Measurements from ENCODE around the gene PAK1. TPM values are rescaled to one million over a fixed set of nuclear protein-coding genes. Genes with fewer than 3 reads are reported as not detected.

The PAK1 gene
- total RNA-seq, 1 donor from 2014 or later = 41.0 TPM

DNA sequence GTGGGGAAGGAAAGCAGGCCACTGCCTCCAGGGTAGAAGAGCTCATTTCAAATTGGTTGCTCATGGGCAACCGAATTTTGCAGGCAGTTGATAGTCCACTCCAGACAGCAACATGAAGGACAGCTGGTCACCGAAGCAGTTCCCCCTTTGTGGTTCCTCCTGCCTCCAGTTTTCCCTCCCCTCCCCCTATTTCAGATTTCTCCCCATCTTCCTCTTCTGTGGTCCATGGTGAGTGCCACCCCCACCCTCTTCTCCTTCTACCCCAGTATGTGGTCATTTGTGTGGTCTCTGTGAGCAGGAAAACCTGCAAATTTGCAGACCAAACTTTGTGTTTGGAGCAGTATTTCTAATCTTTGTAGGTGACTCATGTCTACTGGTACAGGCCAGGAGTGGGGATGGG, 38.2 kb upstream of the PAK1 start:
- Histone ChIP-seq H3K9me3 (ENCODE audit: insufficient read depth, low read depth, low read length) (no peaks in the 10 kb centered on the region), H3K4me3 (ENCODE audit: insufficient read depth, low read depth, low read length) (no peak overlapping the region), H3K79me2 (ENCODE audit: insufficient read depth, low read length) (no peaks in the 10 kb centered on the region), H3K4me1 (ENCODE audit: insufficient read depth, low read length) (peaks cover 3% of the 10 kb centered on the region), H2AFZ (ENCODE audit: low read depth, low read length) (no peak overlapping the region), H3K9ac (ENCODE audit: low read length) (no peak overlapping the region), H3K4me2 (ENCODE audit: low read length) (no peak overlapping the region), H4K20me1 (ENCODE audit: insufficient read depth, low read length) (no peaks in the 10 kb centered on the region), H3K27ac (ENCODE audit: low read depth, low read length) (no peak overlapping the region), H3K27me3 (ENCODE audit: insufficient read depth, low read length) (no peaks in the 10 kb centered on the region), H3K36me3 (ENCODE audit: insufficient read depth, low read length) (no peaks in the 10 kb centered on the region)
- Mint-ChIP-seq H3K4me1 (ENCODE audit: low read depth, unreplicated experiment) (peaks cover 10% of the 10 kb centered on the region), H3K36me3 (ENCODE audit: low read depth, unreplicated experiment) (no peaks in the 10 kb centered on the region), H3K27ac (ENCODE audit: unreplicated experiment) (no peak overlapping the region), H3K27me3 (ENCODE audit: low read depth, unreplicated experiment) (peaks cover 9% of the 10 kb centered on the region), H3K9me3 (ENCODE audit: unreplicated experiment) (peaks cover 4% of the 10 kb centered on the region), H3K4me3 (ENCODE audit: unreplicated experiment) (no peak overlapping the region)
- FAIRE-seq (no peak), DNase-seq (ENCODE audit: low read depth) (no peak)
- TF ChIP-seq EZH2 (IDR thresholded peaks at IDR 0.05; ENCODE audit: insufficient read depth, low read length) = no peak
- TF ChIP-seq, protein P1, sequence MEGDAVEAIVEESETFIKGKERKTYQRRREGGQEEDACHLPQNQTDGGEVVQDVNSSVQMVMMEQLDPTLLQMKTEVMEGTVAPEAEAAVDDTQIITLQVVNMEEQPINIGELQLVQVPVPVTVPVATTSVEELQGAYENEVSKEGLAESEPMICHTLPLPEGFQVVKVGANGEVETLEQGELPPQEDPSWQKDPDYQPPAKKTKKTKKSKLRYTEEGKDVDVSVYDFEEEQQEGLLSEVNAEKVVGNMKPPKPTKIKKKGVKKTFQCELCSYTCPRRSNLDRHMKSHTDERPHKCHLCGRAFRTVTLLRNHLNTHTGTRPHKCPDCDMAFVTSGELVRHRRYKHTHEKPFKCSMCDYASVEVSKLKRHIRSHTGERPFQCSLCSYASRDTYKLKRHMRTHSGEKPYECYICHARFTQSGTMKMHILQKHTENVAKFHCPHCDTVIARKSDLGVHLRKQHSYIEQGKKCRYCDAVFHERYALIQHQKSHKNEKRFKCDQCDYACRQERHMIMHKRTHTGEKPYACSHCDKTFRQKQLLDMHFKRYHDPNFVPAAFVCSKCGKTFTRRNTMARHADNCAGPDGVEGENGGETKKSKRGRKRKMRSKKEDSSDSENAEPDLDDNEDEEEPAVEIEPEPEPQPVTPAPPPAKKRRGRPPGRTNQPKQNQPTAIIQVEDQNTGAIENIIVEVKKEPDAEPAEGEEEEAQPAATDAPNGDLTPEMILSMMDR (IDR thresholded peaks at IDR 0.05; ENCODE audit: insufficient read depth, low read depth, low read length) = no peak

DNA sequence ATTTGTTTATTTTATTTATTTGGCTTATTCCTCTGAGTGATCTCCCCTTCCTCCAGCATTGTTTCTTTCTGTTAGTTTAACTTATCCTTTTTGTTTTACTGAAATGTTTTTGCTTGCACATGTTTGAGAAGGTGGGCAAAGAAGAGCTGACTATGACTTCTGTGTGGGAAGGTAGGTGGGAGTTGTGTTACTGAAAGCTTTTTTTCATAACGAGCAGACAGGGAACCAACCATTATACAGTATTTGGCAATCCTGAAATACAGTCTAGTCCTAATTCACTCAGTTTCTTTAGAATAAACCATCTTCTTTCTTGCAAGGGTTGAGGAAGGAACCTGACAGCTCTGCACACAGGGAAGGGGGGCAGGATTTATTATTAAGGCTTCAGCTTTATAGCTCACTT, 37.0 kb upstream of the PAK1 start:
- Histone ChIP-seq H4K20me1 (ENCODE audit: insufficient read depth, low read length) (no peaks in the 10 kb centered on the region), H3K9me3 (ENCODE audit: insufficient read depth, low read depth, low read length) (no peaks in the 10 kb centered on the region), H3K4me3 (ENCODE audit: insufficient read depth, low read depth, low read length) (no peak overlapping the region), H3K4me1 (ENCODE audit: insufficient read depth, low read length) (peaks cover 8% of the 10 kb centered on the region), H3K27ac (ENCODE audit: low read depth, low read length) (no peak overlapping the region), H3K79me2 (ENCODE audit: insufficient read depth, low read length) (no peaks in the 10 kb centered on the region), H3K27me3 (ENCODE audit: insufficient read depth, low read length) (no peaks in the 10 kb centered on the region), H3K36me3 (ENCODE audit: insufficient read depth, low read length) (no peaks in the 10 kb centered on the region), H2AFZ (ENCODE audit: low read depth, low read length) (no peak overlapping the region), H3K9ac (ENCODE audit: low read length) (no peak overlapping the region), H3K4me2 (ENCODE audit: low read length) (no peak overlapping the region)
- FAIRE-seq (no peak), DNase-seq (ENCODE audit: low read depth) (no peak)
- peaks cover 14% of the 10 kb centered on the region for H3K4me1 Mint-ChIP-seq (ENCODE audit: low read depth, unreplicated experiment)
- H3K27me3 Mint-ChIP-seq (ENCODE audit: low read depth, unreplicated experiment) = peaks cover 12% of the 10 kb centered on the region
- H3K9me3 Mint-ChIP-seq (ENCODE audit: unreplicated experiment) = peaks cover 4% of the 10 kb centered on the region
- TF ChIP-seq, protein P1 (IDR thresholded peaks at IDR 0.05; ENCODE audit: insufficient read depth, low read depth, low read length) = no peak
- TF ChIP-seq EZH2 (IDR thresholded peaks at IDR 0.05; ENCODE audit: insufficient read depth, low read length) = no peak
- H3K36me3 Mint-ChIP-seq (ENCODE audit: low read depth, unreplicated experiment) = no peaks in the 10 kb centered on the region
- H3K4me3 Mint-ChIP-seq (ENCODE audit: unreplicated experiment) = no peak overlapping the region
- H3K27ac Mint-ChIP-seq (ENCODE audit: unreplicated experiment) = no peak overlapping the region

DNA sequence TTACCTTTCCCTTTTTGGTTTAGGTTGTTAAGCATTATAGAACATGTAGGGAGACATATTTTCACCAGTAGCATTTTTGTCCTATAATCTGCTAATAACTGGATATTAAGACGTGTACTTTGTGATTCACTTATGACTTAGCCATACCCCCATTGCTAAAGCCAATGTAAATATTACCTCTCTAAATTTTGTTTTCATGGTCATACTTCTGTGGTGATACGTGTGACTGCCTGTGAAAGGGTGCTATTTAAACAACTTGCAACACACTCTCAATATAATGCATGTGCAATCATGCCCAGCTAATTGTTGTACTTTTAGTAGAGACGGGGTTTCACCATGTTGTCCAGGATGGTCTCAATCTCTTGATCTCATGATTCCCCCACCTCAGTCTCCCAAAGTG, 36.2 kb upstream of the PAK1 start:
- no peak overlapping the region for H3K9ac ChIP-seq (ENCODE audit: low read length)
- Mint-ChIP-seq H3K27me3 (ENCODE audit: low read depth, unreplicated experiment) (peaks cover 17% of the 10 kb centered on the region), H3K4me1 (ENCODE audit: low read depth, unreplicated experiment) (peaks cover 14% of the 10 kb centered on the region), H3K4me3 (ENCODE audit: unreplicated experiment) (no peak overlapping the region), H3K36me3 (ENCODE audit: low read depth, unreplicated experiment) (no peaks in the 10 kb centered on the region), H3K27ac (ENCODE audit: unreplicated experiment) (no peak overlapping the region), H3K9me3 (ENCODE audit: unreplicated experiment) (peaks cover 4% of the 10 kb centered on the region)
- H3K9me3 ChIP-seq (ENCODE audit: insufficient read depth, low read depth, low read length) = no peaks in the 10 kb centered on the region
- H3K4me2 ChIP-seq (ENCODE audit: low read length) = no peak overlapping the region
- H3K36me3 ChIP-seq (ENCODE audit: insufficient read depth, low read length) = no peaks in the 10 kb centered on the region
- no peaks in the 10 kb centered on the region for H4K20me1 ChIP-seq (ENCODE audit: insufficient read depth, low read length)
- TF ChIP-seq EZH2 (IDR thresholded peaks at IDR 0.05; ENCODE audit: insufficient read depth, low read length) = no peak
- TF ChIP-seq, protein P1 (IDR thresholded peaks at IDR 0.05; ENCODE audit: insufficient read depth, low read depth, low read length) = no peak
- no peak overlapping the region for H3K4me3 ChIP-seq (ENCODE audit: insufficient read depth, low read depth, low read length)
- no peak overlapping the region for H2AFZ ChIP-seq (ENCODE audit: low read depth, low read length)
- no peaks in the 10 kb centered on the region for H3K79me2 ChIP-seq (ENCODE audit: insufficient read depth, low read length)
- FAIRE-seq = no peak
- H3K27me3 ChIP-seq (ENCODE audit: insufficient read depth, low read length) = no peaks in the 10 kb centered on the region
- no peak overlapping the region for H3K27ac ChIP-seq (ENCODE audit: low read depth, low read length)
- peaks cover 8% of the 10 kb centered on the region for H3K4me1 ChIP-seq (ENCODE audit: insufficient read depth, low read length)
- DNase-seq (ENCODE audit: low read depth) = no peak
